GM18861 (cell line): Measurements from ENCODE around the gene ITPA.

Experiments
- ATAC-seq: cut with Tn5 transposase; IDR thresholded peaks from one replicate; pipeline ENCODE4 v1.9.1; 2021; ENCODE audit not compliant: unreplicated experiment

Gene ITPA

DNA sequence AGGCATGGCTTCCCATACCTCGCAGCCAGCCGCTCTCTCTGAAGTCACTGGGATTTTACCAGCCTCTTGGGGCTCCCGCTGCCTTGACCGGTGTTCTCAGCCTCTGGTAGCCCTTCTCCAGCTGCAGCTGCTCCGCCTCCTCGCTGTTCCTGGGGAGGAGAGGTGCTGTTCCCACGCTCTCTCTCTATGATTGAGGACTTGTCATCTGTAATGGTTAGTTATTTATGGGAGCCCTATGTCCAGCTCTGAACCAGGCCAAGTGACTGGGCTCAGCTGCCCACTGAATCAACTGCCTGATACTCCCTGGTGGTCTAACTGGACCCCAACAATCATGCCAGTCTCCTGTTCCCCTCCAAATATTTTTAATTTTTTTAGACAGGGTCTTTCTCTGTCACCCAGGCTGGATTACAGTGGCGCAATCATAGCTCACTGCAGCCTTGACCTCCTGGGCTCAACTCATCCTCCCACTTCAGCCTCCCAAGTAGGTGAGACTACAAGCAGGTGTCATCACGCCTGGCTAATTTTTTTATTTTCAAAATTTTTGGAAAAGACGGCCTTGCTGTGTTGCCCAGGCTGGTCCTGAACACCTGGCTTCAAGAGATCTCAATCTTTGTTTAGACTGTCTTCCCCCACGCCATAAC, 34.5 kb downstream of the ITPA start:
- ATAC-seq: no peak

DNA sequence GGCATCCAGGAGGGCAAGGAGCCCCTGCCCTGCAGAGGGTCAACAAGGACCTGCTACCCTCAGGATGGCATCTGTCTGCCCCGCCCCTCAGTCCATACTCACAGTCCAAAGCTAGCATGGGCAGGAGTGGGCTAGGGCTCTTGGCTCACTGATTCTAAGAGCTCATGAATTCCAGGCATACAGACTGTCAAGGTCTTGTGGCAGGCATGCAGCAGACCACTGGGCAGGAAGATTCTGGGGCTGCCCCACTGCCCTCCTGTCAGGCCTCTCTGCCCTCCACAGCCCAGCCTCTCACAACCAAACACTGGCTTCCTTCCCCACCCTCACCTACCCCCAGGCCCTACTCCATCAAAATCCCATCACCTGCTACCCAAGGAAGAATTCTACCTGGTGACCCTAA, 35.3 kb downstream of the ITPA start:
- ATAC-seq: no peak

DNA sequence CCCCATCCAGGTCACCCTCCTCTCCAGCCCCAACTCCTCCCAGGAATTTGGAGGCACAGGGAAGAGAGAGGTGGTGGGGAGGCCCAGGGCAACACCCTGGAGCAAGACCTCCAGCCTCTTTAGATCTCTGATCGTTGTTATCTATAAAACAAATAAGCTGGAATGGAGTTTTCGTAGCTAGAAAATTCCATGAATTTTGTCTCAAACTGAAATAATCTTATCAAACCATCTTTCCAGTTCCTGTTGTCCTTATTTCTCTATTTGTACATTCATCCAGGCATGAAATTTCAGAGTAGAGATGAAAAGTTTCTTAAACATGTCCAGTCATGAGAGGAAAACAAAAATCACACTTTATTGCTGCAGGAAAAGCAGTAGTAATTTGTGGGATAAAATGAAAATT, 35.9 kb downstream of the ITPA start:
- ATAC-seq: no peak

DNA sequence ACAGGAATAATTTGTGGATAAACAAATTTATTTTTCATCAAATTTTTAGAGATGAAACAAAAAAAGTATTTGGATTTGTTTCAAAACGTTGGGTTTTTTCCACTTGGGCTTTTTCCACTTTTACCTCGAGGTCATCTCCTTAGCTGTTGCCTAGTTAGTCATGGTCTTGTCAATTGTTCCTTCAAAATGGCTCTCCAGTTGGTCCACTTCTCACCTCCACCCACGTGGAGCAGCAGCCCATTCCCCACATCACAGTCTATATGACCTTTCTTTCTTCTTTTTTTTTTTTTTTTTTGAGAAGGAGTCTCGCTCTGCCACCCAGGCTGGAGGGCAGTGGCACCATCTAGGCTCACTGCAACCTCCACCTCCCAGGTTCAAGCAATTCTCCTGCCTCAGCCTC, 36.4 kb downstream of the ITPA start:
- no peak for ATAC-seq

GRCh38 chr20:3246682-3247081, 37.4 kb downstream of the ITPA start:
- ATAC-seq: no peak

GRCh38 chr20:3247638-3248037, 38.3 kb downstream of the ITPA start:
- ATAC-seq: no peak

- no peak for ATAC-seq
Measured at GRCh38 chr20:3248167-3248992, 39.1 kb downstream of the ITPA start.

DNA sequence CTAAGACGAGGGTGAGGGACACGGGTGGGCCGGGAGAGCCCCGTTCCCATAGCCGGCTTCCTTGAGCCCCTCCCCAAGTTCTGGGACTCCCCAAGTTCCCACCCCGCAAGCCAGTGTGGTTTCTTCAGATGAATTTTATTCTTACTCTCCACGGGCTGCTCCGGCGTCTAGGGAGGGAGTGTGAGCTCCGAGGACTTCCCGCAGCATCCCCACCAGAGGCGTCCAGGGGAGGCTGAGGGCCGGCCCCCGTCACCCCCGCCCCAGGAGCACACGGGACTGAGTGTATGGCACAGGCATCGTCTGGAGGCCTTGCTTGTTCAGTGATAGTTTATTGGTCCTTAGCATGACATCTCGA, 39.7 kb downstream of the ITPA start:
- no peak for ATAC-seq

- ATAC-seq: no peak
Measured at GRCh38 chr20:3250091-3250504, 40.8 kb downstream of the ITPA start.

DNA sequence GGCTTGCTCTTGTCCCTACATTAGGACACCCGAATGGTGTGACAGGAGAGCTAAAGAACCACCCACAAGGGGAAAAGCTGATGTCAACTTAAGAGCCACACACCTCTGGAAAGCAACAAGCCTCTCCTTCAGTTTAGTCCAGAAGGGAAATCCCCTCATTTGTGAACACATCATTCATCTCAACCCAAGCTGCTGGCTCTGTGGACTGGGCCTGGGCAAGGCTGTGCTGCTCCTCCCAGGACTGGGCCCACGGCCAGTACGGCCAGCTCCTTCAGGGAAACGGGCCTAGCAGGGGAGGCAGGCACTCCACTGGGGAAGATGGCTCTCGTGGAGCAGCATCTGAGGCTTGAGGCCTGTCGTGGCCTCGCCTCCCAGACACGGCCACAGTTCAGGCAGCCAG, 42.5 kb downstream of the ITPA start:
- ATAC-seq: no peak

DNA sequence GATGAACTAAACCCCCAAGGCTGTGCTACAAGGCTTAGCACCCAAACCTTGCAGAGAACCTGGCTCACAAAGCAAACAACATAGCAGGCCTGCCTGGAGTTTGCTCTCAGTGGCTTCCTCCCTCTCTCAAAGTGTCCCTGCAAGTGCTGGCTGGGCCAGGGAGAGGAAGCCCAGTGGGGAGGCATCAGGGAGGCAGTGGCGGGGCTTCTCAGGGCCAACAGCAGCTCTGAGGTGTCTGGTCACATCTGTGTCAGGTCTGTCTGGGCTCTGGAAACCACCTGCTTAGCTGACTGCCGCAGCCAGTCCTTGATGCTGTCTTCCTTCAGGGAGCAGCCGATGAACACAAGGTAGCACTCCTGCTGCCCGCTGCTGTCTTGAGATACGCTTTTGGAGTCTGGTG, 46.4 kb downstream of the ITPA start:
- ATAC-seq: no peak

DNA sequence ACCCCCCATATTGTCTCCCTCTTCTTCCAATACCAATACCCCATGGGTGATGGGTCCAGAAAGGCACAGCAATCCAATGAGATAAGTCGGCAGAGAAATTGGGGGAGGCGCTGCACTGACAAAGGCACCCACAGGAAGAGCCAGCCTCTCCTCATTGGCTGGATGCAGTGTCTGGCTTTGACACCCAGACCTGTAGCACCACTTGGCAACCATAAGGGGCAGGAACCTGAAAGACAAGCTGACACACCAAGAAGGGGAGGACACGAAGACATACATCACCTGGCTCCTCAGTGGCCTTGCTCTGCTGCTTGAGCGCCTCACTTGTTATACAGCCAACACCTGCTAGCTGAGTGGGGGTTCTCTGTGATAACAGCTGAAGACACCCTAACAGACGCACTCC, 49.1 kb downstream of the ITPA start:
- no peak for ATAC-seq

DNA sequence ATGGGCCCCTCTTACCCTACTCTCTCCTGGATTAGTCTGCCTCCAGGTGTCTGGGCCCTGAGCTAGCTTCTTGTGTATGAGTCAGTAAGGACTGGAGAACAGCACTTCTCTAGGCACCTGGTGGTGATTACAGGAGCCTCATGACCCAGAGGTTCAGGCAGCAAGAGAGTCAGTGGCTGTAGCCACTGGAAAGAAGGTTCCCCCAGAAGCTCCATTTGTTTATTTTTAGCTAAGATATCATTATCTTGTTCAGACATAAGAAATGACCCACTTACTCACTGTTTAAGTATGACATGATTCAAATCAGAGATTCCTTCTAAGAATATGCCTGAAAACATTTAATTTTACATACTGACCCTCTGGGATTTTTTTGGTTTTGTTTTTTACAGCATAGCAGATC, 53.3 kb downstream of the ITPA start:
- ATAC-seq: no peak

DNA sequence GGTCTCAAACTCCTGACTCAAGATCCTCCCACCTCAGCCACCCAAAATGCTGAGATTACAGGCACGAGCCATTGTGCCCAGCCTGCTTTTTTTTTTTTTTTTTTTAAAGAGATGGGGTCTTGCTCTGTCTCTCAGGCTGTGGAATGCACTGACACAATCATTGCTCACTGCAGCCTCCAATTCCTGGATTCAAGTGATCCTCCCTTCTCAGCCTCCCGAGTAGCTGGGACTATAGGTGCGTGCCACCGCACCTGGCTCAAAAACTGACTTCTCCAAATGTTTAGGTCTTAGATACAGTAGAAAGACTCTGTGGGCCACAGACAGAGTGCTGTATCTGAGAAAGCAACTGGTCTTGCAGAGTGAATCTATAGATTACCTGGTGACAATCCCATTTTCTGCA, 60.8 kb downstream of the ITPA start:
- ATAC-seq: no peak

DNA sequence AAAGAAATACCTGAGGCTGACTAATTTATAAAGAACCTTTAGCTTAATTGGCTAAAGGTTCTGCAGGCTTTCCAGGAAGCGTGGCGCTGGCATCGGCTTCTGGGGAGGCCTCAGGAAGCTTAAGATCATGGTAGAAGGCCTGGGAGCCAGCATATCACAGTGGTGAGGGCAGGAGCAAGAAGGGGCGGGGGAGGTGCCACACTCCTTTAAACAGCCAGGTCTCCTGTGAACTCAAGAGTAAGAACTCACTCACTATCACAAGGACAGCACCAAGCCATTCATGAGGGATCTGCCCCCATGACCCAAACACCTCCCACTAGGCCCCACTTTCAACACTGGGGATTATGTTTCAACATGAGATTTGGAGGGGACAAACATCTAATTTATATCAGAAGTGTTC, 64.1 kb downstream of the ITPA start:
- no peak for ATAC-seq
